VCaP (cell line): ENCODE results near the gene TRAPPC2B.

Source experiments
- H3K27ac ChIP-seq: fragments of 450-650 bp; 2 replicates; pipeline ENCODE4 v1.5.1; 2017
- TF ChIP-seq, protein P1 (sequence below): fragments of 450-650 bp; conservative IDR thresholded peaks from 2 replicates; pipeline ENCODE4 v1.5.1; 2017; ENCODE audit warnings: mild to moderate bottlenecking, moderate library complexity

Gene TRAPPC2B

GRCh38 chr19:57324992-57325391 lies 38.4 kb upstream of the TRAPPC2B start:
- no peak overlapping the region for H3K27ac ChIP-seq
- TF ChIP-seq, protein P1, sequence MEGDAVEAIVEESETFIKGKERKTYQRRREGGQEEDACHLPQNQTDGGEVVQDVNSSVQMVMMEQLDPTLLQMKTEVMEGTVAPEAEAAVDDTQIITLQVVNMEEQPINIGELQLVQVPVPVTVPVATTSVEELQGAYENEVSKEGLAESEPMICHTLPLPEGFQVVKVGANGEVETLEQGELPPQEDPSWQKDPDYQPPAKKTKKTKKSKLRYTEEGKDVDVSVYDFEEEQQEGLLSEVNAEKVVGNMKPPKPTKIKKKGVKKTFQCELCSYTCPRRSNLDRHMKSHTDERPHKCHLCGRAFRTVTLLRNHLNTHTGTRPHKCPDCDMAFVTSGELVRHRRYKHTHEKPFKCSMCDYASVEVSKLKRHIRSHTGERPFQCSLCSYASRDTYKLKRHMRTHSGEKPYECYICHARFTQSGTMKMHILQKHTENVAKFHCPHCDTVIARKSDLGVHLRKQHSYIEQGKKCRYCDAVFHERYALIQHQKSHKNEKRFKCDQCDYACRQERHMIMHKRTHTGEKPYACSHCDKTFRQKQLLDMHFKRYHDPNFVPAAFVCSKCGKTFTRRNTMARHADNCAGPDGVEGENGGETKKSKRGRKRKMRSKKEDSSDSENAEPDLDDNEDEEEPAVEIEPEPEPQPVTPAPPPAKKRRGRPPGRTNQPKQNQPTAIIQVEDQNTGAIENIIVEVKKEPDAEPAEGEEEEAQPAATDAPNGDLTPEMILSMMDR = no peak

GRCh38 chr19:57327993-57328392 lies 35.4 kb upstream of the TRAPPC2B start:
- TF ChIP-seq, protein P1 = no peak

GRCh38 chr19:57334191-57334590 lies 29.2 kb upstream of the TRAPPC2B start:
- TF ChIP-seq, protein P1 = no peak
- no peak overlapping the region for H3K27ac ChIP-seq

More at GRCh38 chr19:57327993-57328392, 35.4 kb upstream of the TRAPPC2B start:
- no peak overlapping the region for H3K27ac ChIP-seq

DNA sequence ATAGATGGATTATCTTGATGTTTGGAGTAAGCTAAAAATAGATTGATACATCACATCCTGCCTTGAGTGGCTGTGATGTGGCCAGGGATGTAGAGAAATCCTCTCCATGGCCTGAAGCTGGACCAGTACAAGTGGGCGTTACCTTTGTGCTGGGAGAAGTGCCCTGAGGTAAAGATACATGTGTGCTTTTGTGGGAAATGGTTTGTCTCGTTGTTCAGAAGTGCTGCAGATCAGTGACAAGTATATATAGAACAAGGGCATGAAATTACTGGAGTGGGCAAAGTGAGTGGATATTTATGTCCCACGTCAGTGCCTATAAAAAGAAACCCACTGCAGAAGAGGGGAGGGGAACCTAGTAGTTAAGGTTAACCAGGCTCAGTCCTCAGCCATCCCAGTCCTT lies 24.5 kb upstream of the TRAPPC2B start:
- no peak overlapping the region for H3K27ac ChIP-seq
- TF ChIP-seq, protein P1 = no peak

DNA sequence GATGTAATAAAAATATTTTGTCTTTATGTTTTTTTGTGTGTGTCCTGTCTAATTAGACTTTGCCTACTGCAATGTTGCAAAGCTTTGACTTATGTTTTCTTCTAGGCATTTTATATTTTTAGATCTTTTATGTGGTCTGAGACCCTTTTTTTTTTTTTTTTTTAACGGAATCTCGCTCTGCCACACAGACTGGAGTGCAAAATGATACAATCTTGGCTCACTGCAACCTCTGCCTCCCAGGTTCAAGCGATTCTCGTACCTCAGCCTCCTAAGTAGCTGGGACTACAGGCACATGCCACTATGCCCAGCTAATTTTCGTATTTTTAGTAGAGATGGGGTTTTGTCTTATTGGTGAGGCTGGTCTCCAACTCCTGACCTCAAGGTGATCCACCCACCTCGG lies 20.8 kb upstream of the TRAPPC2B start:
- TF ChIP-seq, protein P1 = no peak
- H3K27ac ChIP-seq = no peak overlapping the region

GRCh38 chr19:57348136-57348535 lies 15.2 kb upstream of the TRAPPC2B start:
- H3K27ac ChIP-seq = no peak overlapping the region
- TF ChIP-seq, protein P1 = no peak

DNA sequence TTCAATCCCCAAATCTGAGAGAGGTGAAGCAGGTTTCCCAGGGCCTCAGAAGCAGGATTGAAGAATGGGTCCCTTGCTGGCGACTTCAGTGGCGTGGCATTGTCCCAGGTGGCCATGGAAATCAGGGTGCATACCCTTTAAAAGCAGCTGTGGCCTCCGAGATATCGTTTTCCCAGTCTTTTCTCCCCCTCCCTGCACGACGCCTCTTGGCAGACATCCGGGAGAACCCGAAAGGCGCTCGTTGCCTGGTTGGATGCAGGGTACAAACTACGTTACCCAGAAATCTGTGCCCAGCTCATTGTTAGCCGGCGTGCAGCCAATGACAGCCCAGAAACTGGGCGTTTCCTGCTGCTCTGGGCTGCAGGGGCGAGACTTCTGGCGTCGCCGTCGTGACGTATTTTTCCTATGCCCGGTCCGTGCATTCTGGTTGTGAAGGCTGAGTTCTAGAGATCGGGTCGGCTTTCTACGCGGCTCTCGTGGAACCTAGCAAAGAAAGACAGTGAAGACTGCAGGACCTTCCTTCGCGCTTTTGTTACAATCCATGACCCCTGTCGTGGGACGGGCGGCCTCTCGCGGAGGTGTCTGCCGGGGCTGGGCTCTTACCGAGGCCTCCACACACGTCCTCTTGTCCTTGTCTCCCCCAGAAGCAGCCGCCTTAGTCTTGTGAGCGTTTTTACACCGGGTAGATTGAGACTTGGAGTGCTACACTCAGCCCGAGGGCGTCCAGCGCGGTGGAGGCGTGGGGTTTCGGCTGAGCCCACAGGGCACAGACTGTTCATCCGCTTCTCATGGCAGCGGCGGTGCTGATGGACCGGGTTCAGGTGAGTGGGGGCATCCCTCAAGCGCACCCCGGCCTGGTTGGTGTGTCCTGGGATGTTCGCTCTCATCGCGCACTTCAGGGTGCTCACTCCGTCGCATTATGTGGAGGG lies 12.2 kb upstream of the TRAPPC2B start, which contains the start of gene ZNF304:
ZNF304 (plus strand) TSS at position 395 of the 929 bp plus-strand sequence; CDS start at position 789, 394 bp downstream.
- TF ChIP-seq, protein P1 = no peak
- H3K27ac ChIP-seq = peak within 1 kb of the TSS; percentile 78
